Stomach (tissue), 9 donors: ENCODE data around the gene ARHGEF10L. TPM values are rescaled to one million over a fixed set of nuclear protein-coding genes. Genes with fewer than 3 reads are reported as not detected.

Experiments
- DNase-seq, 2 donors: peaks; one replicate each; pipeline versions ENCODE4 v3.0.0 to v3.0.0-alpha.2; 2013 to 2019
- H3K27ac ChIP-seq, 5 donors: fragments of 200-600 bp in 4 of 5; sonication (generic) in 4 of 5; one replicate each; pipeline ENCODE4 v1.5.1; 2013 to 2019; ENCODE audit warnings: mild to moderate bottlenecking in 1 of 5, moderate library complexity in 1 of 5
- H3K27me3 ChIP-seq, 3 donors: fragments of 200-600 bp; sonication (generic); one replicate each; pipeline ENCODE4 v1.5.1; 2017 to 2019; ENCODE audit warnings: mixed run types in 1 of 3
- H3K36me3 ChIP-seq, 4 donors: fragments of 200-600 bp; sonication (generic); 1 replicate in 3 of 4; 2 replicates in 1 of 4; pipeline ENCODE4 v1.5.1; 2016 to 2019
- H3K4me1 ChIP-seq, 4 donors: fragments of 200-600 bp; sonication (generic); one replicate each; pipeline ENCODE4 v1.5.1; 2016 to 2019
- H3K4me3 ChIP-seq, 4 donors: fragments of 200-600 bp; sonication (generic) in 3 of 4; one replicate each; pipeline ENCODE4 v1.5.1; 2016 to 2019; ENCODE audit warnings: mild to moderate bottlenecking in 1 of 4
- H3K9me3 ChIP-seq, 4 donors: fragments of 200-600 bp; sonication (generic); one replicate each; pipeline ENCODE4 v1.5.1; 2016 to 2019
- CTCF ChIP-seq, 7 experiments: fragments of 450-650 bp in 4 of 7; fragments of 200-600 bp in 3 of 7; sonication (generic) in 3 of 7; IDR thresholded peaks; one replicate each; pipeline ENCODE4 v1.5.1; 2016 to 2019; ENCODE audit warnings: antibody characterized with exemption in 7 of 7, control low read depth in 2 of 7, mild to moderate bottlenecking in 1 of 7
- EP300 ChIP-seq: sonication (generic); formaldehyde crosslinking; IDR thresholded peaks from one replicate; pipeline ENCODE4 v1.6.1; 2017; ENCODE audit warnings: antibody characterized with exemption
- POLR2A ChIP-seq, 4 donors: fragments of 450-650 bp; IDR thresholded peaks; one replicate each; pipeline ENCODE4 v1.6.1; 2016; ENCODE audit warnings: antibody characterized with exemption in 4 of 4, control low read depth in 2 of 4, mild to moderate bottlenecking in 1 of 4, moderate library complexity in 1 of 4
- POLR2AphosphoS5 ChIP-seq, 3 donors: sonication (generic); formaldehyde crosslinking; IDR thresholded peaks; one replicate each; pipeline ENCODE4 v1.6.1; 2016; ENCODE audit warnings: antibody characterized with exemption in 3 of 3
- WGBS, 5 donors: extraction: QIAGEN DNeasy Blood & Tissue Kit in 3 of 5; methylation state at CpG; one replicate each; pipeline versions ENCODE4 v1.1.5 to v1.1.7; 2013 to 2018; 5-methylcytosine and 5-hydroxymethylcytosine counted together
- intact Hi-C: fragments of 100-400 bp; cut with DNase I; formaldehyde crosslinking; loops from one replicate; pipeline ENCODE4 v1.15.1; 2023; ENCODE audit warnings: low total_unique reads
- polyA plus RNA-seq, 3 donors: library from polyadenylated mRNA; stranded (reverse); fragments of 200-250 nt; gene quantifications; one replicate each; pipeline ENCODE4 v1.2.3, GENCODE V29; 2013
- total RNA-seq, 5 donors: library from RNA; depleted of rRNA; stranded (reverse); fragments of >200 nt; gene quantifications; one replicate each; pipeline versions ENCODE4 v1.1.0 to v1.2.3, GENCODE V29; 2014 to 2016
- donor health status: healthy with polysubstance abuse.
- donor health status: Bipolar disorder and iron deficiency.
- donor health status: healthy.

Gene ARHGEF10L
- total and polyA plus RNA-seq, 8 donors, result 15.4 to 329 (median 45.0) TPM

GRCh38 chr1:17538010-17538409 lies 1.5 kb upstream of the ARHGEF10L start:
- WGBS, 5 donors, result 46 to 51% (median 48%) methylated on average over 7 of the region's 7 CpGs
- Histone ChIP-seq H3K27me3 (peaks cover 0 to 28% (median 0%) of the 10 kb centered on the region in 3 donors), H3K9me3 (no peaks in the 10 kb centered on the region), H3K36me3 (no peaks in the 10 kb centered on the region), H3K27ac (peak overlapping the region in 4 of 5 donors; percentile 66 to 94 (median 89)), H3K4me3 (no peak overlapping the region), H3K4me1 (peaks cover 27 to 77% (median 54%) of the 10 kb centered on the region in 4 donors)
- TF ChIP-seq EP300 (peak; percentile 5), POLR2AphosphoS5 (IDR thresholded peaks at IDR 0.05) (no peak)
- peak in 1 of 2 donors; percentile 65 for DNase-seq
- intact Hi-C loops, result no loop called here

GRCh38 chr1:17538428-17539117 lies 925 bp upstream of the ARHGEF10L start:
- no peaks in the 10 kb centered on the region for H3K36me3 ChIP-seq
- peak overlapping the region; percentile 44 to 94 (median 87) for H3K27ac ChIP-seq
- no peak for TF ChIP-seq POLR2AphosphoS5 (IDR thresholded peaks at IDR 0.05)
- TF ChIP-seq POLR2A (IDR thresholded peaks at IDR 0.05), result no peak
- no peak for TF ChIP-seq EP300
- no peak for TF ChIP-seq CTCF (IDR thresholded peaks at IDR 0.05)
- 8 to 18% (median 15%) methylated on average over 13 of the region's 13 CpGs for WGBS, 5 donors
- H3K4me3 ChIP-seq, result peak overlapping the region in 3 of 4 donors; percentile 50 to 73 (median 72)
- H3K4me1 ChIP-seq, result peaks cover 27 to 73% (median 52%) of the 10 kb centered on the region in 4 donors
- intact Hi-C loops, result no loop called here
- peaks cover 0 to 28% (median 0%) of the 10 kb centered on the region in 3 donors for H3K27me3 ChIP-seq
- no peaks in the 10 kb centered on the region for H3K9me3 ChIP-seq
- peak in 1 of 2 donors; percentile 86 for DNase-seq

DNA sequence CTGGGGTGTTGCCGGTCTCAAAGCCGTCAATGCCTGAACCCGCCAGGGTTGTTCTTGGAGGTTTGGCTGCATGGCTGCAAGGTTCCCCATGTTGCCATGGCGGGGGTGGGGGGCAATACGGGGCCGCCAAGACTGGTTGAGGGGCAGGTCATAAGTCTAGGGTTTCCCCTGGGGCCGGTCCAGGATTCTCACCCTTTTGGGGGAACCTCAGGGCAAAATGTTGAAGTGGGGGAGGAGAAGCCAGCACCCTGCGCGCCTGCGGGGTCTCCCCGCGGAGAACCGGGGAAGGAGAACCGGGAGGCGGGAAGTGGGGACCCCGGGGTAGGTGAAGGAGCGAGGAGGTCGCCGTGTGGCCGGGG lies 401 bp upstream of the ARHGEF10L start:
- Histone ChIP-seq H3K4me3 (peak overlapping the region; percentile 50 to 73 (median 68)), H3K4me1 (peaks cover 27 to 74% (median 51%) of the 10 kb centered on the region in 4 donors), H3K27me3 (peaks cover 0 to 28% (median 0%) of the 10 kb centered on the region in 3 donors), H3K36me3 (no peaks in the 10 kb centered on the region), H3K27ac (peak overlapping the region; percentile 44 to 94 (median 87)), H3K9me3 (no peaks in the 10 kb centered on the region)
- intact Hi-C loops, result no loop called here
- no peak for DNase-seq
- TF ChIP-seq CTCF (IDR thresholded peaks at IDR 0.05), result no peak
- no peak for TF ChIP-seq POLR2AphosphoS5 (IDR thresholded peaks at IDR 0.05)
- no peak for TF ChIP-seq POLR2A (IDR thresholded peaks at IDR 0.05)
- no peak for TF ChIP-seq EP300
- WGBS, 5 donors, result 7 to 14% (median 7%) methylated on average over 14 to 20 of the region's 20 CpGs

- Histone ChIP-seq H3K4me3 (peak overlapping the region; percentile 64 to 80 (median 72)), H3K4me1 (peaks cover 33 to 83% (median 54%) of the 10 kb centered on the region in 4 donors), H3K27ac (peak overlapping the region; percentile 75 to 94 (median 88)), H3K36me3 (no peaks in the 10 kb centered on the region), H3K27me3 (peaks cover 0 to 28% (median 0%) of the 10 kb centered on the region in 3 donors), H3K9me3 (no peaks in the 10 kb centered on the region)
- 10 to 16% (median 14%) methylated on average over 10 to 26 of the region's 26 CpGs for WGBS, 5 donors
- intact Hi-C loops, result no loop called here
- peak in 1 of 2 donors; percentile 91 for DNase-seq
- TF ChIP-seq POLR2A (IDR thresholded peaks at IDR 0.05), result no peak
These were observed 930 bp downstream of the ARHGEF10L start for GRCh38 chr1:17540255-17541001.

- no peak for DNase-seq
- Histone ChIP-seq H3K9me3 (no peaks in the 10 kb centered on the region), H3K4me1 (peaks cover 37 to 90% (median 53%) of the 10 kb centered on the region in 4 donors), H3K27ac (peak overlapping the region in 3 of 5 donors; percentile 23 to 57 (median 38)), H3K27me3 (peaks cover 0 to 28% (median 0%) of the 10 kb centered on the region in 3 donors), H3K36me3 (no peaks in the 10 kb centered on the region), H3K4me3 (no peak overlapping the region)
- intact Hi-C loops, result no loop called here
- TF ChIP-seq CTCF (IDR thresholded peaks at IDR 0.05), result no peak
- no peak for TF ChIP-seq POLR2A (IDR thresholded peaks at IDR 0.05)
- TF ChIP-seq EP300, result no peak
- no peak for TF ChIP-seq POLR2AphosphoS5 (IDR thresholded peaks at IDR 0.05)
- WGBS, 5 donors, result 70 to 86% (median 76%) methylated on average over 7 of the region's 7 CpGs
These were observed 3.1 kb downstream of the ARHGEF10L start for GRCh38 chr1:17542645-17543044.
